Activated naive CD8-positive, alpha-beta T cell treated with anti-CD3 and anti-CD28 coated beads for 36 hours (primary cell): ENCODE data around the gene CCDC70. TPM values are rescaled to one million over a fixed set of nuclear protein-coding genes. Genes with fewer than 3 reads are reported as not detected.

Experiments
- DNase-seq: peaks from one replicate; pipeline ENCODE4 v3.0.0; 2021
- H3K27ac Mint-ChIP-seq: one replicate; pipeline ENCODE4 v1.8.0; 2022; ENCODE audit warnings: mild to moderate bottlenecking, moderate library complexity, mixed read lengths
- H3K27me3 Mint-ChIP-seq: one replicate; pipeline ENCODE4 v1.8.0; 2022; ENCODE audit warnings: mild to moderate bottlenecking, mixed read lengths
- H3K36me3 Mint-ChIP-seq: one replicate; pipeline ENCODE4 v1.8.0; 2021; ENCODE audit warnings: mild to moderate bottlenecking, mixed read lengths
- H3K4me1 Mint-ChIP-seq: one replicate; pipeline ENCODE4 v1.8.0; 2021; ENCODE audit warnings: mixed read lengths
- H3K4me3 Mint-ChIP-seq: one replicate; pipeline ENCODE4 v1.8.0; 2022; ENCODE audit warnings: mild to moderate bottlenecking, moderate library complexity, mixed read lengths
- H3K9me3 Mint-ChIP-seq: one replicate; pipeline ENCODE4 v1.8.0; 2022; ENCODE audit warnings: mixed read lengths
- total RNA-seq, 2 experiments: library from RNA; stranded (reverse); gene quantifications; one replicate each; pipeline ENCODE4 v1.2.3, GENCODE V29; 2021

CCDC70 gene
- under 1 TPM; 0.19 to 0.56 TPM for total RNA-seq

DNA sequence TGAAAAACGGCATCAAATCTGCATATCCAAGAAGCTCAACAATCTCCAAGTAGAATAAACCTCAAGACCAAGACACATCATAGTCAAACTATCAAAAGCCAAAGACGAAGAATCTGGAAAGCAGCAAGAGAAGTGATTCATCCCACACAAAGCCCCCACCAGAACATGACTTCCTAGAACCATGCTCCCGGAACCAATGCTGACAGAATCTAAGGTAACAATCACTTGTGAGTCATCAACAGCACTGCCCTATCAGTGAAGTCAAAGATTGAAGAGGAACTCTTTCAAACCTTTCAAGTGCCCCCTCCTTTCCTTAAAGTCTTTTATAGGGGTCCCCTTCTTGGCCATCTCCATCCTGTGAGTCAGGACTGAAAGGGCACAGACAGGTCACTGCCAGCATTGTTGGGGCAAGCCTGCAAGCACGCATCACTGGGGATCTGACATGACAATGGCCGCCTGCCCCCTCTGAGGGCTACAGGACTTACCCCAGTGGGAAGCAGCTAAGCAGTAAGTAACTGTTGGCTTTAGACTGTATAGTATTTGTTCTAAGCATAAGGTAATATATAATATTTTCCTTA, at the start of gene CCDC70:
CCDC70 (plus strand) TSS at position 247 of the 578 bp plus-strand sequence. CDS start 3,443 bp downstream, outside the sequence.
- peak; percentile 36 for DNase-seq
- Mint-ChIP-seq H3K27ac (peak within 1 kb of the TSS; percentile 6), H3K9me3 (no peaks in the 10 kb centered on the region)

DNA sequence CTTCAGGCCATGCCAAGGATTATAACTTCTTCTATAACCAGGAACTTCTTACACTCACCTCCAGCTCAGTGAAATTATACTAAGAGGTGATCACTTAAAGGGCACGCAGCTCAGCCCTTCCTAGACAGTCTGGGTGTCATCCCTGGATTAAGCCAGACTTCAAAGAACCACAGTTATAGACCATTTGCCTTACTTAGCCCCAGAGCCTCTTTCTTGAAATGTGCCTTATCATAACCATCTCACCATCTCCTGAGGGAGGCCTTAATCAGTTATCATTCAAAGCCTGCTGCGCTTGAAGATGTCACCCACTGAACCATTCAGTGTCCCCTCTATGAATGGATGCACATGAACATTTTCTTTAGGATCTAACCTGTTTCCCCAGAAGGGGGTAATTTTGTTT, 47.7 kb upstream of the CCDC70 start:
- no peaks in the 10 kb centered on the region for H3K27me3 Mint-ChIP-seq
- peak overlapping the region; percentile 98 for H3K27ac Mint-ChIP-seq
- no peak for DNase-seq
- H3K36me3 Mint-ChIP-seq = peaks cover 12% of the 10 kb centered on the region
- peaks cover 68% of the 10 kb centered on the region for H3K4me1 Mint-ChIP-seq
- no peak overlapping the region for H3K4me3 Mint-ChIP-seq
- H3K9me3 Mint-ChIP-seq = no peaks in the 10 kb centered on the region

More for the DNA sequence above, at the start of gene CCDC70:
- Mint-ChIP-seq H3K4me3 (peak within 1 kb of the TSS; percentile 8), H3K27me3 (no peaks in the 10 kb centered on the region), H3K36me3 (no peaks in the 10 kb centered on the region), H3K4me1 (peaks cover 22% of the 10 kb centered on the region)

DNA sequence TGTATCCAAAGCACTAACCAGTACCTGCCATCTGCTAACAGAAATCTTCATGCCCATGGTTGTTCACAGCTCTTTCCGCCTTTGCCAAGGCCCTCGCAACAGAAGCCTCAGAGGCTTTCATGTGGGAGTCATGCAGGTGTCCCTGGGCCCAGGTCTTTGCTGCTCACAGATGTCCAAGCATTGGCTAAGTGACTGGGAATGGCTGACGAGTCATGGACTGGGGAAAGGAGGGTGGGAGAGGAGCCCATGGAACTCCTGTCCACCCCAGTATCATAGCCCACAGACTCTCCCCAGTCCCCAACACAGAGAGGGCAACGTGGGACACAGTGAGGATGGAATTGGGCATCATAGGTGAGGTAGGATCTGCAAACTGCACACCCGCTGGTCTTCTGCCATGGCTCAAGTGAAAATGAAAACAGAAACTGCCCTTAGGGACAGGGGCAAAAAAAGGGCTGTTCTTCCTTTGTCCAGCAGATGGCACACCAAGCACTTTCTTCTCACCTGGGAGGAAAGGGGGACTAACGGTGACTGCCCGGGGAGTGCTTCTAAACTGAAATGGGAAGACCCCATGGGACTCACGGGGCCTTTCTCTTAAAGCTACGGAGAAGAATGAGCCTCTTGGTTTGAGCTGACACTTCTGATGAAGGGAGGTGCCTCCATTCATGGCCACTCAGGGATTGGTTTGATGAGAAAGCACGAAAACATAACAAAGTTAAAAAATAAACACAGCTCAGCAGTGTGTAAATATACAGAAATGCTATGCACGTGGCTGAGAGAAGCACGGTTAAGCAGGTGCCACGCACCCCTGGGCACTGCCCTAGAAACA, 46.7 kb upstream of the CCDC70 start:
- H3K27me3 Mint-ChIP-seq = no peaks in the 10 kb centered on the region
- H3K4me1 Mint-ChIP-seq = peaks cover 74% of the 10 kb centered on the region
- peak overlapping the region; percentile 98 for H3K27ac Mint-ChIP-seq
- H3K4me3 Mint-ChIP-seq = peak overlapping the region; percentile 57
- peaks cover 3% of the 10 kb centered on the region for H3K36me3 Mint-ChIP-seq
- H3K9me3 Mint-ChIP-seq = no peaks in the 10 kb centered on the region
- DNase-seq = peak; percentile 74

DNA sequence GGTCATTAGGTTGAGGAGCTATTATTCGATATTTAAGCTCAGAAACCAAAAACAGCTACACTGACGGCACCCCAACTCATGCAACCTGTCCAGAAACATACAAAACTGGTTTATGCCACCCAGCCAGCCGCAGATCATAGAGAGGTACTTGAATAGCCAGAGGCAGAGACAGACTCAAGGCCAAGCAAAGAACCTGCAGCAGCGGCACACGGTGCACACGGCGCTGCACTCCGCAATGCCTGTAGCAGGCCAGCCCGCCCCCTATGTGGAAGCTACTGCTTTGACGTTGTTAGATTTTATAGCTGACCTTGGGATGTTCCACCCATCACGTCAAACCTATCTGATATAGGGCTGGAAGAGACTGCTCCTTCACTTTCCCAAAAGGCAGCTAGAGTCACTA, 45.9 kb upstream of the CCDC70 start:
- no peak for DNase-seq
- Mint-ChIP-seq H3K4me1 (peaks cover 82% of the 10 kb centered on the region), H3K27ac (peak overlapping the region; percentile 98), H3K27me3 (no peaks in the 10 kb centered on the region), H3K36me3 (peaks cover 3% of the 10 kb centered on the region), H3K9me3 (no peaks in the 10 kb centered on the region), H3K4me3 (peak overlapping the region; percentile 57)

DNA sequence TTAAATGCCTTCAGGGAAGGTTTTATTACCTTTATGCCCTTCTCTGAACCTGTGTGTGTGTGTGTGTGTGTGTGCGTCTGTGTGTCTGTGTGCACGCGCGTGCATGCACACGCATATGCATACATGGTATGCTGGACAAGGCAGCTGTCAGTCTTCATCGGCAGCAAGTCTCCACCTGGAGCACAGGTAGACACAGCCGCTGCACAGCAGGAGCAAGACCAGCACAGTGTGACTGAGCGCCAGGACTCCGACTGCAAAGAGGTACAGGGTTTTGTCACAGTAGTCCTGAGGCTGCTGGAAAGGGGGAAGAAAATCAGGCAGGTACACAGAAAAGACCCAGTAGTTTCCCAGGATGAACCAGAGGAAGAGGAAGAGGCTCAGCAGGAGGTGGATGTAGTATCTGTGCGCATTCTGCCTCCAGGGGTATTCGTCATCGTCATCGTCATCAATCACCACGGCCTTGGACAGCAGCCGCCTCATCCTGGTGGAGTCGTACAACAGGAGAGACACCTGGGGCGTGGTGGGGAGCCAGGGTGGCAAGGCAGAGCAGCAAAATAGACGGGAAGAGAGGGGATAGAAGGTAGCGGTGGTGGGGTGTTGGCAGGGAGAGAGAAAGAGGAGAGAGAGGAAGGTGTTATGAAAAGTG, 45.0 kb upstream of the CCDC70 start:
- no peak for DNase-seq
- Mint-ChIP-seq H3K27me3 (no peaks in the 10 kb centered on the region), H3K9me3 (no peaks in the 10 kb centered on the region), H3K4me1 (peaks cover 85% of the 10 kb centered on the region), H3K36me3 (peaks cover 1% of the 10 kb centered on the region), H3K27ac (peak overlapping the region; percentile 98), H3K4me3 (no peak overlapping the region)

DNA sequence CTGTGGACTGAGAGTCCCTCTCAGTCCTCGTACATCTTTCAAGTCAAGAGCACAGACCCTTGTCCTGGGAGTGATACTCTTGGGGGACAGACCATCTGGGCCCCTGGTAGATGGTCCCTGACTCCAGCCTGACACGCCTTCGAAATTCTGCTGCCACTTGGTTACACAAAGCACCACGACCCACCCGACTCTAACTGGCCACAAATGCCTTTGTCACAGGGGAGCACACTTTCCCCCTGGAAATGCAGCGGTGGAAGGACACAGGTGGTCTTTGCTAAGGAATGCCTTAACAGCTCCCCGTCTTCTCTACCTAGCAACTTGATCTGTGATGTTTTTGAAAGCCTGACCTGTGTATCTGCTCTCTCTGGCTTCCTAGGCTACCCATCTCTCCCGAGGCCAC, 44.1 kb upstream of the CCDC70 start:
- Mint-ChIP-seq H3K27me3 (no peaks in the 10 kb centered on the region), H3K36me3 (peaks cover 1% of the 10 kb centered on the region), H3K27ac (peak overlapping the region; percentile 98), H3K9me3 (no peaks in the 10 kb centered on the region), H3K4me3 (no peak overlapping the region), H3K4me1 (peaks cover 86% of the 10 kb centered on the region)
- DNase-seq = no peak

DNA sequence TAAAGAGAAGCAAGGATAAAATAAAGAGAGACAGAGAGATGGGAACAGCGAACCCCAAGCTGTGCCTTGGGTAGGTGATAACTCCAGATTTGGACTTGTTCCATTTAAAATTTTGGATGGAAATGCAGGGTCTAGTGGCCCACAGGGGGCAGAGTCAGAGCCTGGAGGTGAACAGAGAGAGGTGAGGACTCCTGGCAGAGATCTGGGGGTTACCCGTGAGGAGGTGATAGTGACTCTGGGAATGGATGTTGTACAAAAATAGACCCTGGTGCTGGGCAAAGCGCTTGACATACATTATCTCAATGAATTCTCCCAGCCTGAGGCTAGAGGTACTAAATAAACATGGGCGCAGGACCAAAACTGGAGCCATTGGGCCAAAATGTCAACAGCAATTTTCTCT, 43.5 kb upstream of the CCDC70 start:
- Mint-ChIP-seq H3K27ac (peak overlapping the region; percentile 98), H3K9me3 (no peaks in the 10 kb centered on the region), H3K4me3 (peak overlapping the region; percentile 82), H3K4me1 (peaks cover 90% of the 10 kb centered on the region), H3K27me3 (no peaks in the 10 kb centered on the region), H3K36me3 (peaks cover 1% of the 10 kb centered on the region)
- DNase-seq = no peak

DNA sequence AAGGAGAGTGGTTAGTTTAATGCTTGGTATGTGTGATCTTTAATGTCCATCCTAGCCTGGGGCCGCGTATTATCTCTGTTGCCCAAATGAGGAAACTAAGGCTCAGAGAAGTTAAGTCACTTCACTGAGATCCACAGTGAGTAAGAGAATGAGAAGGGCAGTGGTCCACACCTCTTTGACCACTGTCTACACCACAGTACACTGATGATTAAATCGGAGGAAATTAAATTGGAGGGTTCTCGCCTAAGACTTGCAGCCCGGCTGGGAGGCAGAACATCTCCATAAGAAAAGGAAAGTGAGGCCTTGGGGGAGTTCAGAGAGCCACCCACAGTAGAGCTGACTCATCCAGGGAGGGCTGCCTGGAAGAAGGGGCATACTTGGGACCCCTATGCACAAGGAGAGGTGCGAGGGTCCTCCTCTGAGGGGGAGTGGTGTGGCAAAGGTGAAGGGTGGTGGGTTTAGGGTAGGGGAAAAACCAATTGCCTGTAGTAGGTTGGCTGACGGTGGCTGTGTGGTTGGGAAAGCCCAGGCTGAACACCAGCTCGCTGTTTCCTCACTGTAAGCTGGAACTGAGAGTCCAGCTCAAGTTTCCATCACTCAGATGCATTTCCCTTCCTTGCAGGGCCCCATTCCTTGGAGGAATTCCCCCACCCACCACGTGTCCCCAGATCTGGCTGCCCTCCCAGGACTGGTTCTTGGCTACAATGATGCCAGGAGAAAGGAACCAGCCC, 42.8 kb upstream of the CCDC70 start:
- Mint-ChIP-seq H3K4me3 (peak overlapping the region; percentile 82), H3K9me3 (no peaks in the 10 kb centered on the region), H3K36me3 (peaks cover 1% of the 10 kb centered on the region), H3K27ac (peak overlapping the region; percentile 98), H3K4me1 (peaks cover 93% of the 10 kb centered on the region), H3K27me3 (no peaks in the 10 kb centered on the region)
- DNase-seq = peak; percentile 74

DNA sequence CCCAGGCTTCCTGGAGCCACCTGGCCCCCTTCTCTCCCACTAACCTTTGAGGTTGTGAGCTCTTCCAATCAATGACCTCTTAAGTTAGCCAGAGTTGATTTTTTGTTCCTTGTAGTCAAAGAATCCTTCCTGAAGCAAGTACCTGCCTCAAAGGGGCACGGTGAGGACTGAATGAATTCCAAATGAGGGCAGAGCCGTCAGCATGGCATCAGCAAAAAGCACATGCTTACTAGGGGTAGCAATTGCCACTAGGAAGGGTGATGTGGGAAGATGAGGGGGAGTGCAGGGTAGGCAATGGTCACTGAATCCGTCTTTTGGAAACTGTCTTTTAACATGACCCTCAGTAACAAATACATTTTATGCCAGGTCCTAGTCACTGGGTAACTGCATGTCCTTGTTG, 42.2 kb upstream of the CCDC70 start:
- Mint-ChIP-seq H3K27ac (peak overlapping the region; percentile 98), H3K4me3 (peak overlapping the region; percentile 82), H3K27me3 (no peaks in the 10 kb centered on the region), H3K9me3 (no peaks in the 10 kb centered on the region), H3K4me1 (peaks cover 93% of the 10 kb centered on the region), H3K36me3 (peaks cover 1% of the 10 kb centered on the region)
- no peak for DNase-seq

DNA sequence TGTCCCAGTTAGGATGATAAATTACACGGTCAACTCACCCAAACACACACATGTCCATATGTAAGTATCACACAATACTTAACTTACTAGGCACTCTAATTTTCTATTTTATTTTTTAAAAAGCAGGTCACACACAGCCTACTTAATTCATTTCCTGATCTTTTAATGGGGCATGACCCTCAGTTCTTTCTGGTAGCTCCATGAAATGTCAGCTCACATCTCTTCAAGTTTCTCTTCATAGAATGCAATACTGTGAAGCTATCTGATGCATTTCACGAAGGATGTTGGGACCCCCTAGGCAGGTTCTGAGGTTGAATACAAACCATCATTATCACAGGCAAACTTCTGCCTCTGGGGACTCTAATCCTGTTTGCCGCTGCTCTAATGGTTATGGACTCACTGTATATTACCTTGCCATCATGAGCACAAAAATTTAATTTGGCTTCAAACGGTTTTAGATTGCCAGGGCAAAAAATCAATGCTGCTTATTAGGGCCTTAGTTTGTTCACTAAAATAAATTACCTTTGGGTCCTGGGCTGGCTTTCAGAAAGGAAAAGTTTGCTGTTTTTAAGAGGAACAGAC, 41.7 kb upstream of the CCDC70 start:
- H3K4me1 Mint-ChIP-seq = peaks cover 89% of the 10 kb centered on the region
- no peaks in the 10 kb centered on the region for H3K27me3 Mint-ChIP-seq
- H3K4me3 Mint-ChIP-seq = peak overlapping the region; percentile 82
- no peak for DNase-seq
- H3K9me3 Mint-ChIP-seq = no peaks in the 10 kb centered on the region
- H3K36me3 Mint-ChIP-seq = peaks cover 1% of the 10 kb centered on the region
- H3K27ac Mint-ChIP-seq = peak overlapping the region; percentile 98

DNA sequence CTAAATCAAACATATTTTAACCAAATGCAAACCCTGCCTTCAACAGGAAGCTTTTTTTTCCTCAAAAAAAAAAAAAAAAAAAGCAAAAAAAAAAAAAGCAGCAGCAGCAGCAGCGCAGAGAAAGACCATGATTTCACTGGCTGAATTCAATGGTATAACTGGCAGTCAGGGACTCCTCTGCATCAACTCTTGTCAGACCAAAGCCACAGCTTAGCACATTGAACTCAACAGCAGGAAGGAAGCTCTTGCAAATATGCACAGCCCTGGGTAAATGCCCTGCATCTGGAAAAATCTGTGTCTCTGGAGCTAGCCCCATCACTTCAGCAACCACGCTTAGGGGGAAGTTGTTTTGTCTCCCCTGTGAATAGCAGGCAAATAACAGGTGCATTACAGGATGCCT, 40.2 kb upstream of the CCDC70 start:
- Mint-ChIP-seq H3K27me3 (no peaks in the 10 kb centered on the region), H3K9me3 (no peaks in the 10 kb centered on the region), H3K27ac (peak overlapping the region; percentile 98), H3K36me3 (peaks cover 1% of the 10 kb centered on the region), H3K4me3 (peak overlapping the region; percentile 82), H3K4me1 (peaks cover 88% of the 10 kb centered on the region)
- DNase-seq = no peak

DNA sequence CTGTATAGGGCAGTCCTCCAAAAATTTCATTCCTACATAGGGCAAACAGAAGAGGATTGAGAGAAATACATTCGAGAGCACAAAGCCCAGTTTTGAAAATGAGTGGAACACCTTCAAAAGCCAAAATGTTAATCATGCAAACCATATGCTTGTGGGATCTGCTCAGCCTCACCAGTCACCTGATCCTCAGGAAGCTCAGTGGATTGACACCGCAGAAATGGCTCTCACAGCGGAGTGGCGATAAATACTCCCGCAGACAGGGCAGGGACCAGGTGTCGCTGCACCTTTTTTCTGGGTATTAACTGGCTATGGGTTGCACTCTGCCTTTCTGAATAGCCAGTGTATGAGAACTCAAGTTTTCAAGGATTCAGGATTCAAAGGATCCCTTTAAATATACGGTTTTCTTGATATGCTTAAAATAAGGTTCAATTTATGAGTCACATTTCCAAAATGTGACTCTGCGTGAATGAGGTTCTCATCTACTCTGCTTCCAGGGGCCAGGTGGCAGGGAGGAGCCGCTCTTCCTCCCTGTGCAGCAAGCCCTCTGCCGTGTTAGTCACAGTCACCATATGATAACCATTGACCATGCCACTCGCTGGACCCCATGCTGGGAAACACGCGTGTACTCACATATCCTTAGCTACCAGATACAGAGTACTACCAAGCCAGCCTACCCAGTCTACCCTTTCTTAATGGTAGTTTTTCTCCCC, 39.5 kb upstream of the CCDC70 start:
- Mint-ChIP-seq H3K27ac (peak overlapping the region; percentile 98), H3K36me3 (no peaks in the 10 kb centered on the region), H3K27me3 (no peaks in the 10 kb centered on the region), H3K4me3 (peak overlapping the region; percentile 82), H3K9me3 (no peaks in the 10 kb centered on the region), H3K4me1 (peaks cover 88% of the 10 kb centered on the region)
- DNase-seq = no peak

DNA sequence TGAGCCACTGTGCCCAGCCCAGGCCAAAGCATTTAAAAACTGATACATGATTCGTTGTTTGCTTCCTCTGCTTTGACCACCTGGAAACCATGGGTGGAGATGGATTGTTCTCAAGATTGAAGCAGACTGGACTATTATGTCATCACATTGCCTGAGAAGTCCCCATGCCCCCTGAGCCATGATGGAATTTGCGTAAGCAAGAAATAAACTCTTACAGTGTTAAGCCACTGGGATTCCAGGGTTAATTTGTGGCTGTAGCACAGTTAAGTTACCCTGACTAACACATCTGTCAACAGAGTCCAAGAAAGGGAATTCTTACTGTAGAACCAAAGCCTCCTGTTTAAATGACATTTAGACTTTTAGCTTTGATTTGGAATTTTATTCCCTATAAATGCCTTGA, 38.4 kb upstream of the CCDC70 start:
- H3K4me3 Mint-ChIP-seq = peak overlapping the region; percentile 82

DNA sequence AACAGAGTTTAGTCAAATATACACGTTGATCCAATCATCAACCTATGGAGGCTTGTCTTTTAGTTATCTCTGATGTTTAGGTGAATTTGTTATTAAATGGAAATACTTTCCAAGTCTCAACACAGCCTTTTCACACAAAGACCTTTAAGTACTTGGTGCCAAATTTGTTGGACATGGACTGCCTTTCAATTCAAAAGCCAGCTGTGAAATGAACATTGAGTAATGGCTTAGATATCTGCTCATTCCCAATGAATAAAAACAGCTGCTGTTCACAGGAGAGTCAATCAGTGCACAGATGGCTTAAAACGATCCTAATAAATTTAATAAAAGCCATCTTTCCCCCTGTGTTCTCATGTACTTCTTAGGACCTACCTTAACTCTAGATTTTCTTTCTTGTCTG, 37.9 kb upstream of the CCDC70 start:
- Mint-ChIP-seq H3K27ac (peak overlapping the region; percentile 98), H3K27me3 (no peaks in the 10 kb centered on the region), H3K36me3 (no peaks in the 10 kb centered on the region), H3K4me1 (peaks cover 87% of the 10 kb centered on the region), H3K9me3 (no peaks in the 10 kb centered on the region), H3K4me3 (peak overlapping the region; percentile 82)
- no peak for DNase-seq

More for the DNA sequence above, 38.4 kb upstream of the CCDC70 start:
- DNase-seq = no peak
- Mint-ChIP-seq H3K27me3 (no peaks in the 10 kb centered on the region), H3K9me3 (no peaks in the 10 kb centered on the region), H3K4me1 (peaks cover 87% of the 10 kb centered on the region), H3K36me3 (no peaks in the 10 kb centered on the region), H3K27ac (peak overlapping the region; percentile 98)
